NCI-H187 treated with DMSO at 0.1 percent for 48 hours (cell line): Measurements from ENCODE around the gene SMARCD1.
"Not testable (repeated sequence)": the region's sequence is repeated elsewhere in the genome, so short reads cannot be mapped to it uniquely, and the experiment has no call there.

ENCODE experiments used
- DNase-seq: peaks from one replicate; lab custom pipeline; 2025; lab: John Stamatoyannopoulos, UW

Gene SMARCD1

DNA sequence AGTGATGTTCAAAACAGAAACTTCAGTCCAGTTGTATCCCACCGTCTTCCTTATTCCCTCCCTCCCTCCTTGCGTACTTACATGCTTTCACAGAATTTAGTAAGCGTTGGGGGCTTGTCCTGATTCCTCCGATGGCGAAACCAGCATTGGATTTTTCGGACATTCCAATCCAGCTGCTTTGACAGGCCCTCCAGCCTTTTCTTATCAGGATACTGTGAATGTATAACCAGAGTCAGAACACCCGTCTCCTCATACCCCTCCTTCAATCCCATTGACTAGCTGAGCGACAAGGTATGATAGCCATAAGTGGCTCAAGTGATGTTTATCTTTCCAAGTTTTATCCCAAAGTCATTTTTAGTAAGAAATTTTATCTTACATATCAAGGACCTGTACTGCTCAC lies 57.9 kb downstream of the SMARCD1 start:
- no peak for DNase-seq

- no peak for DNase-seq
Measured at GRCh38 chr12:50145439-50145838, 60.3 kb downstream of the SMARCD1 start.

- DNase-seq, result no peak
Measured at GRCh38 chr12:50147281-50147680, 62.1 kb downstream of the SMARCD1 start.

DNA sequence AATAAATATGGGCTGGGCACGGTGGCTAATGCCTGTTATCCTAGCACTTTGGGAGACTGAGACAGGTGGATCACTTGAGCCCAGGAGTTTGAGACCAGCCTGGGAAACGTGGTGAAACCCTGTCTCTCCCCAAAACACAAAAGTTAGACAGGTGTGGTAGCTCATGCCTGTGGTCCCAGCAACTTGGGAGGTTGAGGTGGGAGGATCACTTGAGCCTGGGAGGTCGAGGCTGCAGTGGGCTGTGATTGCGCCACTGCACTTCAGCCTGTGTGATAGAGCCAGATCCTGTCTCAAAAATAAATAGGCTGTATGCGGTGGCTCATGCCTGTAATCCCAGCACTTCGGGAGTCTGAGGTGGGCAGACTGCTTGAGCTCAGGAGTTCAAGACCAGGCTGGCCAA lies 62.9 kb downstream of the SMARCD1 start:
- not testable (repeated sequence) for DNase-seq

DNA sequence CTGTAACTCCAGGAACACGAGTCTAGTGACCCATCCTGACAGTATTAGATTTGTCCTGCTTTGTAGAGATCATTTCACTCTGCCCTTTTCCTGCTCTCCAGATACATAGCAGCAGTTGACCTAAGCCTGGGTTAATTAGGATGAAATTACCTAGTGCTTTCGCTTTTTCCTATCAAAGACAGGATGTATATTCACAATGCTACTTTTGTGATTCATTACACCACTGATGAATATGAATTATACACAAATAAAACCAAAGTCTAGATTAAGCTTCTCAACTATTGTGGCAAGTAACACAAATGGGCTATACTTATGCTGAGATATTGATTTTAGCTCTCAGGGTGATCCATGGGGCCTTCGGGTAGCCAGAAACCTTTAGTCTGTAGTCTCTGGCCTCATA lies 64.2 kb downstream of the SMARCD1 start:
- no peak for DNase-seq
